OCI-LY7 (cell line): ENCODE measurements around the gene EXOC4. TPM values are rescaled to one million over a fixed set of nuclear protein-coding genes. Genes with fewer than 3 reads are reported as not detected.

Experiments used
- BruUV-seq: library from RNA; stranded (reverse); fragments of 400-500 nt; replicated peaks from 2 replicates; lab custom pipeline; 2021; lab: Mats Ljungman, UMichigan
- CTCF ChIA-PET: fragments of 300-600 bp; sonication (Branson Sonifier 250); formaldehyde crosslinking; loops from one replicate; lab custom pipeline; 2022; ENCODE audit warnings: antibody characterized with exemption; ENCODE audit not compliant: unreplicated experiment; lab: Charles Lee
- POLR2A ChIA-PET: fragments of 300-600 bp; sonication (Branson Sonifier 250); formaldehyde crosslinking; loops from one replicate; lab custom pipeline; 2022; ENCODE audit warnings: antibody characterized with exemption; lab: Charles Lee
- DNase-seq: peaks from one replicate; pipeline ENCODE4 v3.0.0-alpha.2; 2015; ENCODE audit warnings: low spot score
- H2AFZ ChIP-seq: fragments of 200-600 bp; sonication (generic), shearing (Covaris generic); 2 replicates; pipeline ENCODE4 v1.6.1; 2014; ENCODE audit warnings: mild to moderate bottlenecking, antibody characterized with exemption, low read length, moderate library complexity
- H3K27ac ChIP-seq: fragments of 200-600 bp; sonication (generic); 2 replicates; pipeline ENCODE4 v1.5.1; 2014; ENCODE audit warnings: mixed run types, low read depth, mild to moderate bottlenecking, moderate library complexity, low read length, inconsistent platforms; ENCODE audit not compliant: poor library complexity, severe bottlenecking
- H3K36me3 ChIP-seq: fragments of 200-600 bp; sonication (generic); 2 replicates; pipeline ENCODE4 v1.6.1; 2014; ENCODE audit warnings: mild to moderate bottlenecking, antibody characterized with exemption, low read length, moderate library complexity, mixed read lengths; ENCODE audit not compliant: insufficient read depth
- H3K4me1 ChIP-seq: fragments of 200-600 bp; sonication (generic); 2 replicates; pipeline ENCODE4 v1.5.1; 2014; ENCODE audit warnings: mild to moderate bottlenecking, low read length; ENCODE audit not compliant: insufficient read depth, poor library complexity, severe bottlenecking
- H3K4me2 ChIP-seq: fragments of 200-600 bp; sonication (generic); 2 replicates; pipeline ENCODE4 v1.6.1; 2014; ENCODE audit warnings: mild to moderate bottlenecking, low read length
- H3K4me3 ChIP-seq: fragments of 200-600 bp; sonication (generic); 2 replicates; pipeline ENCODE4 v1.5.1; 2014; ENCODE audit warnings: mild to moderate bottlenecking, low read depth, low read length; ENCODE audit not compliant: poor library complexity, severe bottlenecking
- H3K79me2 ChIP-seq: fragments of 200-600 bp; sonication (generic); 2 replicates; pipeline ENCODE4 v1.6.1; 2016; ENCODE audit warnings: low read depth, mild to moderate bottlenecking, low read length, moderate library complexity, mixed read lengths; ENCODE audit not compliant: insufficient read depth
- H3K9me2 ChIP-seq: fragments of 200-600 bp; sonication (generic); 2 replicates; pipeline ENCODE4 v1.6.1; 2016; ENCODE audit warnings: mild to moderate bottlenecking, low read length, mixed read lengths; ENCODE audit not compliant: insufficient read depth
- H3K9me3 ChIP-seq: fragments of 200-600 bp; sonication (generic); 2 replicates; pipeline ENCODE4 v1.6.1; 2014; ENCODE audit warnings: mild to moderate bottlenecking, mixed run types, low read length, mixed read lengths
- H4K20me1 ChIP-seq: fragments of 200-600 bp; sonication (generic); 2 replicates; pipeline ENCODE4 v1.6.1; 2014; ENCODE audit warnings: mild to moderate bottlenecking, antibody characterized with exemption, low read length, moderate library complexity, mixed read lengths; ENCODE audit not compliant: insufficient read depth
- CTCF ChIP-seq: fragments of 200-600 bp; sonication (generic); conservative IDR thresholded peaks from 2 replicates; pipeline ENCODE4 v1.5.1; 2014; ENCODE audit warnings: mild to moderate bottlenecking, antibody characterized with exemption, low read length, moderate library complexity, mixed read lengths
- EZH2phosphoT487 ChIP-seq: fragments of 200-600 bp; sonication (generic); IDR thresholded peaks from 2 replicates; pipeline ENCODE4 v1.6.1; 2018; ENCODE audit warnings: low read depth, borderline replicate concordance, mild to moderate bottlenecking, mixed run types, antibody characterized with exemption, low read length, moderate library complexity, mixed read lengths
- intact Hi-C: fragments of 100-400 bp; cut with micrococcal nuclease; formaldehyde crosslinking; loops from one replicate; pipeline ENCODE4 v1.10.0; 2022; ENCODE audit not compliant: unreplicated experiment
- total RNA-seq, 2 experiments: library from RNA; depleted of rRNA in 1 of 2; stranded (reverse); fragments of >200 nt in 1 of 2; shearing (Covaris generic) in 1 of 2; gene quantifications; 2 replicates each; pipeline ENCODE4 v1.2.3, GENCODE V29; 2014 to 2022

EXOC4 gene
- total RNA-seq, 2 experiments from 2014 or later, result 75.1 to 93.2 TPM

- CTCF ChIA-PET, result no interaction called here
- intact Hi-C loops, result no loop called here
These were observed 118.7 kb downstream of the EXOC4 start for GRCh38 chr7:133371616-133372015.

GRCh38 chr7:133372337-133372736 is 119.5 kb downstream of the EXOC4 start:
- Histone ChIP-seq H4K20me1 (no peaks in the 10 kb centered on the region), H3K79me2 (no peaks in the 10 kb centered on the region), H3K36me3 (peaks cover 4% of the 10 kb centered on the region; the same call in 1 of the 2 replicates), H3K27ac (no peak overlapping the region), H3K4me2 (no peak overlapping the region), H3K4me3 (no peak overlapping the region), H3K4me1 (no peaks in the 10 kb centered on the region), H3K9me2 (no peaks in the 10 kb centered on the region), H3K9me3 (no peaks in the 10 kb centered on the region), H2AFZ (no peak overlapping the region)
- DNase-seq, result no peak
- TF ChIP-seq CTCF (no peak), EZH2phosphoT487 (no peak)
- intact Hi-C loops, result no loop called here
- BruUV-seq, result no TSS peak
- CTCF ChIA-PET, result no interaction called here
- POLR2A ChIA-PET, result no interaction called here

More at GRCh38 chr7:133371616-133372015, 118.7 kb downstream of the EXOC4 start:
- no peak overlapping the region for H2AFZ ChIP-seq
- H3K4me3 ChIP-seq, result no peak overlapping the region
- TF ChIP-seq EZH2phosphoT487 (no peak), CTCF (no peak)
- POLR2A ChIA-PET, result interaction anchor here (0.8 kb wide), 1 partner anchor 20 kb away, joined by 3 read pairs; no protein-coding TSS in a partner anchor
- no peak overlapping the region for H3K27ac ChIP-seq
- no peaks in the 10 kb centered on the region for H3K79me2 ChIP-seq
- no peaks in the 10 kb centered on the region for H3K9me3 ChIP-seq
- H3K9me2 ChIP-seq, result no peaks in the 10 kb centered on the region
- no TSS peak for BruUV-seq
- H3K4me1 ChIP-seq, result no peaks in the 10 kb centered on the region
- H3K36me3 ChIP-seq, result peaks cover 4% of the 10 kb centered on the region; the same call in 1 of the 2 replicates
- no peak for DNase-seq
- no peaks in the 10 kb centered on the region for H4K20me1 ChIP-seq
- no peak overlapping the region for H3K4me2 ChIP-seq

- Histone ChIP-seq H3K9me3 (no peaks in the 10 kb centered on the region), H2AFZ (no peak overlapping the region), H3K4me2 (no peak overlapping the region), H3K4me3 (no peak overlapping the region), H3K79me2 (no peaks in the 10 kb centered on the region), H3K27ac (no peak overlapping the region), H3K36me3 (peaks cover 4% of the 10 kb centered on the region; the same call in 1 of the 2 replicates), H3K9me2 (no peaks in the 10 kb centered on the region), H4K20me1 (no peaks in the 10 kb centered on the region), H3K4me1 (no peaks in the 10 kb centered on the region)
- BruUV-seq, result no TSS peak
- no peak for DNase-seq
- TF ChIP-seq CTCF, result no peak
- TF ChIP-seq EZH2phosphoT487, result no peak
- ChIA-PET CTCF (no interaction called here), POLR2A (interaction anchor here (1.1 kb wide), 1 partner anchor 19 kb away, joined by 3 read pairs; no protein-coding TSS in a partner anchor)
- intact Hi-C loops, result no loop called here
These were observed 123.6 kb downstream of the EXOC4 start for GRCh38 chr7:133376514-133376913.
